Osteoblast (primary cell): Measurements from ENCODE around the gene UPF3A. TPM values are rescaled to one million over a fixed set of nuclear protein-coding genes. Genes with fewer than 3 reads are reported as not detected.

Experiments used
- DNase-seq: peaks from one replicate; pipeline ENCODE4 v3.0.0; 2011; ENCODE audit warnings: low spot score, mixed read lengths; ENCODE audit not compliant: insufficient read length; ENCODE audit errors: missing footprints
- H2AFZ ChIP-seq: 2 replicates; pipeline ENCODE4 v1.6.0; 2011; ENCODE audit warnings: mild to moderate bottlenecking, low read length
- H3K27ac ChIP-seq: 2 replicates; pipeline ENCODE4 v1.5.1; 2011; ENCODE audit warnings: mild to moderate bottlenecking, low read depth, low read length, moderate library complexity
- H3K27me3 ChIP-seq: 2 replicates; pipeline ENCODE4 v1.6.0; 2012; ENCODE audit warnings: mild to moderate bottlenecking, control low read depth, inconsistent platforms, low read length, moderate library complexity; ENCODE audit not compliant: insufficient read depth
- H3K36me3 ChIP-seq: 2 replicates; pipeline ENCODE4 v1.5.1; 2011; ENCODE audit warnings: mild to moderate bottlenecking, low read length, control low read depth, moderate library complexity; ENCODE audit not compliant: insufficient read depth
- H3K4me1 ChIP-seq: 2 replicates; pipeline ENCODE4 v1.5.1; 2011; ENCODE audit warnings: mild to moderate bottlenecking, low read length, control low read depth, moderate library complexity; ENCODE audit not compliant: insufficient read depth
- H3K4me2 ChIP-seq: 2 replicates; pipeline ENCODE4 v1.6.0; 2011; ENCODE audit warnings: mild to moderate bottlenecking, low read length; ENCODE audit not compliant: insufficient read depth
- H3K4me3 ChIP-seq: fragments of 200-600 bp; sonication (generic); 3 replicates; pipeline ENCODE4 v1.5.1; 2012; ENCODE audit warnings: mild to moderate bottlenecking, low read length, inconsistent platforms; ENCODE audit not compliant: insufficient read depth
- H3K79me2 ChIP-seq: 2 replicates; pipeline ENCODE4 v1.6.0; 2012; ENCODE audit warnings: mild to moderate bottlenecking, low read length, control low read depth, inconsistent platforms; ENCODE audit not compliant: insufficient read depth
- H3K9me3 ChIP-seq: 2 replicates; pipeline ENCODE4 v1.5.1; 2011; ENCODE audit warnings: low read depth, low read length, control low read depth
- H4K20me1 ChIP-seq: 2 replicates; pipeline ENCODE4 v1.6.0; 2012; ENCODE audit warnings: mild to moderate bottlenecking, low read length, control low read depth; ENCODE audit not compliant: insufficient read depth
- CTCF ChIP-seq: IDR thresholded peaks from 2 replicates; pipeline ENCODE4 v1.5.1; 2011; ENCODE audit warnings: mild to moderate bottlenecking, low read depth, low read length, moderate library complexity; ENCODE audit errors: extremely low read depth
- total RNA-seq: library from RNA; depleted of rRNA; stranded (reverse); fragments of >200 nt; gene quantifications from 2 replicates; pipeline ENCODE4 v1.2.3, GENCODE V29; 2012

The UPF3A gene
- 25.0 and 28.9 TPM in 2 replicates for total RNA-seq

GRCh38 chr13:114281351-114282040, at the start of gene UPF3A:
UPF3A (plus strand) TSS chr13:114281601; CDS start chr13:114281640, 39 bp downstream.
- Histone ChIP-seq H3K4me1 (peaks cover 41% of the 10 kb centered on the region), H3K36me3 (peaks cover 29% of the 10 kb centered on the region), H3K27ac (peak within 1 kb of the TSS; percentile 95), H4K20me1 (no peaks in the 10 kb centered on the region), H3K79me2 (peaks cover 37% of the 10 kb centered on the region), H3K4me2 (peak within 1 kb of the TSS; percentile 94), H3K4me3 (peak within 1 kb of the TSS; percentile 92), H3K27me3 (no peaks in the 10 kb centered on the region), H3K9me3 (no peaks in the 10 kb centered on the region), H2AFZ (peak within 1 kb of the TSS; percentile 89)
- TF ChIP-seq CTCF: no peak
- peak; percentile 96 for DNase-seq

- peaks cover 23% of the 10 kb centered on the region for H3K4me1 ChIP-seq
- peaks cover 31% of the 10 kb centered on the region for H3K27me3 ChIP-seq
These were observed 49.5 kb upstream of the UPF3A start for GRCh38 chr13:114231886-114232285.

GRCh38 chr13:114234266-114234644, 47.1 kb upstream of the UPF3A start:
- peak overlapping the region; percentile 96 for H2AFZ ChIP-seq
- H4K20me1 ChIP-seq: peaks cover 14% of the 10 kb centered on the region
- peaks cover 17% of the 10 kb centered on the region for H3K27me3 ChIP-seq
- peaks cover 42% of the 10 kb centered on the region for H3K79me2 ChIP-seq
- H3K4me2 ChIP-seq: peak overlapping the region; percentile 78
- H3K4me1 ChIP-seq: peaks cover 21% of the 10 kb centered on the region
- H3K36me3 ChIP-seq: peaks cover 24% of the 10 kb centered on the region
- H3K27ac ChIP-seq: peak overlapping the region; percentile 30
- H3K9me3 ChIP-seq: no peaks in the 10 kb centered on the region
- peak overlapping the region; percentile 81 for H3K4me3 ChIP-seq
- no peak for TF ChIP-seq CTCF
- DNase-seq: peak; percentile 61

More at GRCh38 chr13:114231886-114232285, 49.5 kb upstream of the UPF3A start:
- Histone ChIP-seq H3K36me3 (peaks cover 4% of the 10 kb centered on the region), H3K9me3 (no peaks in the 10 kb centered on the region), H3K4me3 (no peak overlapping the region), H2AFZ (no peak overlapping the region), H3K79me2 (peaks cover 26% of the 10 kb centered on the region), H4K20me1 (peaks cover 12% of the 10 kb centered on the region), H3K4me2 (no peak overlapping the region), H3K27ac (no peak overlapping the region)
- TF ChIP-seq CTCF: no peak
- no peak for DNase-seq

GRCh38 chr13:114234645-114235421, 46.6 kb upstream of the UPF3A start, which contains the start of gene CDC16:
CDC16 (plus strand) TSS chr13:114234897; CDS start chr13:114235085, 188 bp downstream.
- H2AFZ ChIP-seq: peak within 1 kb of the TSS; percentile 96
- peaks cover 30% of the 10 kb centered on the region for H3K36me3 ChIP-seq
- H3K9me3 ChIP-seq: no peaks in the 10 kb centered on the region
- H3K27me3 ChIP-seq: peaks cover 15% of the 10 kb centered on the region
- no peak for TF ChIP-seq CTCF
- H4K20me1 ChIP-seq: peaks cover 15% of the 10 kb centered on the region
- peak; percentile 99 for DNase-seq
- H3K79me2 ChIP-seq: peaks cover 43% of the 10 kb centered on the region
- H3K4me2 ChIP-seq: peak within 1 kb of the TSS; percentile 93
- H3K27ac ChIP-seq: peak within 1 kb of the TSS; percentile 51
- peak within 1 kb of the TSS; percentile 81 for H3K4me3 ChIP-seq
- H3K4me1 ChIP-seq: peaks cover 15% of the 10 kb centered on the region
